Sigmoid colon (tissue), 4 donors: ENCODE measurements around the gene CELF1.

Experiments used
- CTCF ChIP-seq, 4 experiments: fragments of 450-650 bp in 3 of 4; fragments of 200-600 bp in 1 of 4; IDR thresholded peaks; one replicate each; pipeline ENCODE4 v1.5.1; 2016 to 2019; ENCODE audit warnings: antibody characterized with exemption in 4 of 4, mild to moderate bottlenecking in 3 of 4, moderate library complexity in 2 of 4
- POLR2AphosphoS5 ChIP-seq, 4 donors: sonication (generic); formaldehyde crosslinking; IDR thresholded peaks; one replicate each; pipeline ENCODE4 v1.6.1; 2017; ENCODE audit warnings: antibody characterized with exemption in 4 of 4

GRCh38 chr11:47571895-47572294, 19.0 kb upstream of the CELF1 start:
- TF ChIP-seq CTCF (IDR thresholded peaks at IDR 0.05) (no peak), POLR2AphosphoS5 (IDR thresholded peaks at IDR 0.05) (no peak)
